H1 (cell line): ENCODE data around the gene TTLL9.

Experiments
- RBBP5 ChIP-seq: IDR thresholded peaks from 2 replicates; pipeline ENCODE4 v1.7.1; 2012; ENCODE audit warnings: low read depth, mild to moderate bottlenecking, inconsistent platforms, low read length, moderate library complexity, borderline replicate concordance
- SP1 ChIP-seq: IDR thresholded peaks from 2 replicates; pipeline ENCODE4 v1.6.1; 2011; ENCODE audit warnings: low read depth, low read length
- SP4 ChIP-seq: IDR thresholded peaks from 2 replicates; pipeline ENCODE4 v1.6.1; 2012; ENCODE audit warnings: low read length, inconsistent platforms
- TF ChIP-seq, protein P1 (sequence below): IDR thresholded peaks from 2 replicates; pipeline ENCODE4 v1.6.1; 2012; ENCODE audit warnings: inconsistent platforms

DNA sequence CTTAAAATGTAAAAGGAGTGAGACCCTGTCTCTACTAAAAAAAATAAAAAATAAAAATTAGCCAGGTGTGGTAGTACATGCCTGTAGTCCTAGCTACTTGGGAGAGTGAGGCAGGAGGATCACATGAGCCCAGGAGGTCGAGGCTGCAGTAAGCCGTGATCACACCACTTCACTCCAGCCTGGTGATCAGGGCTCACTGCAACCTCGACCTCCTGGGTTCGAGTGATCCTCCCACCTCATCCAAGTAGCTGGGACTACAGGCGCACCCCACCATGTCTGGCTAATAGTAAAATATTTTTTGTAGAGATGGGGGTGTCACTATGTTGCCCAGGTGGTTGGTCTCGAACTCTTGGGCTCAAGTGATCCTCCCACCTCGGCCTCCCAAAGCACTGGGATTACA is 17.0 kb upstream of the TTLL9 start:
- TF ChIP-seq, protein P1, sequence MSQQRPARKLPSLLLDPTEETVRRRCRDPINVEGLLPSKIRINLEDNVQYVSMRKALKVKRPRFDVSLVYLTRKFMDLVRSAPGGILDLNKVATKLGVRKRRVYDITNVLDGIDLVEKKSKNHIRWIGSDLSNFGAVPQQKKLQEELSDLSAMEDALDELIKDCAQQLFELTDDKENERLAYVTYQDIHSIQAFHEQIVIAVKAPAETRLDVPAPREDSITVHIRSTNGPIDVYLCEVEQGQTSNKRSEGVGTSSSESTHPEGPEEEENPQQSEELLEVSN, result no peak
- no peak for TF ChIP-seq RBBP5
- TF ChIP-seq SP1, result no peak
- no peak for TF ChIP-seq SP4
